Activated CD8-positive, alpha-beta memory T cell treated with anti-CD3 and anti-CD28 coated beads for 36 hours (primary cell): ENCODE measurements around the gene LIN28B. TPM values are rescaled to one million over a fixed set of nuclear protein-coding genes. Genes with fewer than 3 reads are reported as not detected.
"Not testable (repeated sequence)": the region's sequence is repeated elsewhere in the genome, so short reads cannot be mapped to it uniquely, and the experiment has no call there.

Experiments used
- CTCF ChIA-PET: fragments of 350-600 bp; sonication (Branson Sonifier 250); formaldehyde crosslinking; loops from one replicate; lab custom pipeline; 2021; ENCODE audit warnings: antibody characterized with exemption; lab: Charles Lee
- POLR2A ChIA-PET: fragments of 350-600 bp; sonication (Branson Sonifier 250); formaldehyde crosslinking; loops from one replicate; lab custom pipeline; 2021; ENCODE audit warnings: antibody characterized with exemption; lab: Charles Lee
- total RNA-seq, 2 experiments: library from RNA; stranded (reverse); gene quantifications; one replicate each; pipeline ENCODE4 v1.2.3, GENCODE V29; 2021

The LIN28B gene
- total RNA-seq, 2 experiments from 2014 or later = not detected

GRCh38 chr6:104955491-104955890 lies 1.4 kb upstream of the LIN28B start:
- ChIA-PET CTCF (no interaction called here), POLR2A (no interaction called here)

DNA sequence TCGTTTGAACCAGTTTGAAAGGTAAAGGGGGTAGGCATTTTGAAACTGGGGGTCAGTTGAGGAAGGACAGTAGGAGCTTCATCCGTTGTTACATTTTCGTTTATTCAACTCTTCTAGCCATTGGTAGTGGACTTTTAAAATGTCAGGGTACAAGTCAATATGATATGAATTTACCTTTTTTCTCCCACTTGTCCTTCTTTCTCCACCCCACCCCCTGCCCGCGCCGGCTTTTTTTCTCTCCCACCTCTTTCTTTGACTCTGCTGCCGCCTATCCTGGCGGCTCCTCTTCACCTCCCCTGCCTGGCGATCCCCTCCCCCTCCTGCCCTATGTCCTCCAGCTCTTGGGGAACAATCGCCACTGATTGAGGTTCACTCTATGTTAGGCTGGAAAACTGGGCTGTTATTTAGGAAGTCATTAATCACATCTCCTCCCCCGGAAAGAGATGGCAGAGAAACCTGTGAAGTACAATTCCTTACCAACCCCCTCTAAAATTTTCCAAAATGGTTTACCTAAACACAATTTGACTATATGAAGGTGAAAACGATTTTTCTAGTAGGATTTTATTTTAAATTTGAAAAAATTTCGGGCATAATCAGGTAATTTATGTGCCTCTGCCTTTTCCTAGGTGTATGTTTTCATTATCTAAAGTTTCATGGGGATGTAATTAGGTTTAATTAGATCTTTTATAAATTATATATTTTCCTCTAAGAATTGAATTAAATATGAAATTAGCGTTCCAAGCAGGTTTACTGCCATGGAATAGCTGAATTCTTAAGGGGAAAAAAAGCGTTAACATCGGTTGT lies 778 bp upstream of the LIN28B start:
- POLR2A ChIA-PET = no interaction called here
- CTCF ChIA-PET = no interaction called here

DNA sequence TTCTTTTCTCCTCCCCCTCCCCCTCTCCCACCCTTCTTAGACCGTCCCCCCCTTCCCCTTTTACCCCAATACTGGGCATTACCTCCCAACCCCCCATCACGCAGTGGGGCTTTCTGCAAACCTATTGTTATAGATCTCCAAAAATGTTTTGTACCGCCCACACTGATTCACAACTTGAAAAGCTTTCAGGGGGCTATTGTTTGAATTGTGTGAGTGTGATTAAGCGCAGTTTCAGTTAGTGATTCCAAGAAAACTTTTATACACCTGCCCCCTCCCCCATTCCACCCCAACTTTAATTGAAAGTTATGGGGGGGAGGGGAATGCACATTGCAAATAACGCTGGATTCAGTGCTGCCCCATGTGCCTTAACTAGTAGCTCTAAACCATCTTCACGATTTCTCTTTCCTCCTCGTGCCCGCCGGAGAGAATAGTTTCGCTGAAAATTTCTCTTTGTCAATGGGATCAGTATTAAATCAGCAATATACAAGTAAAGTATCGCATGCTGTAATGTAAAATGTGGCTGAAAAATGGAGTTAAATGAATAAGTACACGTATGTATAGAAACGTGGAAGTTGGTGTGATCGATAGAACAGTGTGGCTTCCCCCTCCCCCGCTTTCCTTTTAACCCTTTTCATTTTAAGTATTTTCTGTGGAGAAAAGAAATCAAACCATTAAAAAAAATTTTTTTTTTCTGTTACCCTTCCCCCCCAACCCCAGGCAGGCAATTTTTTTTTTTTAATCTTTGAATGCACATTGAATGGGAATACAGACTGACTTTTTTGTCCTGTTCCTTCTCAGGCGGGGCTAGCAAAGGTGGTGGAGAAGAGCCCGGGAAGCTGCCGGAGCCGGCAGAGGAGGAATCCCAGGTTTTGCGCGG lies 632 bp downstream of the LIN28B start:
- CTCF ChIA-PET = no interaction called here
- POLR2A ChIA-PET = no interaction called here

GRCh38 chr6:104958178-104959025 lies 1.5 kb downstream of the LIN28B start:
- ChIA-PET CTCF (no interaction called here), POLR2A (no interaction called here)

DNA sequence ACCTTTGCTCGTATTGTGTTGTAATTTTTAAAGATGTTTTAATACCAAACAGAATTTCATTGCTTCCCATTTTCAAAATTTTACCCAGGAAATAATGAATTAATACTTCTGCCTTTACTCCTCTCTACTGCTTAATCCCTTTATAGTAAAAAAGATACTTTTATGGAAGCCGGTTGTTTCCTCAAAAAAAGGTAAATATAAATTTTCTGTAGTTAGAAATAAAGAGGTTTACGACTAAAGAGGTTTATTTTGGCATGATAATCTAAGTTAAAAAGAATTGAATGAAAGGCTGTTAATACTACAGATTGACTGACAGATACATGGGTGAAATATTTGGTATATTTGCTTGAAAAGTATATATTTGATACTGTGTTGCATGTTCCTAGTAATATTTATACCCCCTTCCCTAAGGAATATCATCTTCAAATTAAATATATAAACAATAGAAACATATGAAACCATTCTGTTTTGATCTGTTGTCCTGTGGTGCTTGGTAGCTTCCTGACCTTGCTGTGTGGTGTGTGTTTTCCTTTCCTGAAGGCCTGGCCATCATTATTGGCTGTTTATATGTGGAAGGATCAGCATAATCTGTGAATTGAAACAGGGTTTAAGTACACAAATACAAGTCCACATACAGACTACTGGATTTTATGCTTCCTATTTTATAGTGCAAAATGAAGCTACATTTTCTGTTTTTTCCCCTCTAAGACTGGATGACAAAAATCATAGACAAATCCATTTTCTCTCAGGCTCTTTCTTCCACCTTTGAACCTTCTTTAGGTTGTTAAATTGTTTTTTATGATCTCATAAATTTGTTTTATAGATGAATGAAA lies 2.3 kb downstream of the LIN28B start:
- ChIA-PET POLR2A (no interaction called here), CTCF (no interaction called here)

GRCh38 chr6:104969108-104969507 lies 12.2 kb downstream of the LIN28B start:
- ChIA-PET CTCF (no interaction called here), POLR2A (no interaction called here)

GRCh38 chr6:104969785-104970581 lies 13.1 kb downstream of the LIN28B start:
- ChIA-PET POLR2A (no interaction called here), CTCF (no interaction called here)

- POLR2A ChIA-PET = no interaction called here
- CTCF ChIA-PET = no interaction called here
These were observed 16.5 kb downstream of the LIN28B start for GRCh38 chr6:104973404-104973803.

DNA sequence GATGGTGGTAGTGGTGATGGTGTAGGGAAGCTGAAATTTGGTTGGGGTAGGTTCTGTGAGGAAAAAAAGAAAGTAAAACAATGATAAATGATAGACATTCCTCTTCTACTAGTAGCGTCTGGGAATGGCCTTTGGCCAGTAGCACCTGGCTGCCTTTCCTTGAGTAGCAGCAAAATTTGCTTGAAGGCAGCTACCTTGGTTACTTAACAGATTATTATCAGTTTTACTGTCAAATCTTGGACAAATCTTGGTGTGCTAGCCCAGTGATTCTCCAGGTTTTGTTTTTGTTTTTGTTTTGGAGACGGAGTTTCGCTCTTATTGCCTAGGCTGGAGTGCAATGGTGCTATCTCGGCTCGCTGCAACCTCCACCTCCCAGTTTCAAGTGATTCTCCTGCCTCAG lies 26.4 kb downstream of the LIN28B start:
- POLR2A ChIA-PET = no interaction called here
- CTCF ChIA-PET = no interaction called here

GRCh38 chr6:104983776-104984175 lies 26.9 kb downstream of the LIN28B start:
- ChIA-PET CTCF (no interaction called here), POLR2A (no interaction called here)

DNA sequence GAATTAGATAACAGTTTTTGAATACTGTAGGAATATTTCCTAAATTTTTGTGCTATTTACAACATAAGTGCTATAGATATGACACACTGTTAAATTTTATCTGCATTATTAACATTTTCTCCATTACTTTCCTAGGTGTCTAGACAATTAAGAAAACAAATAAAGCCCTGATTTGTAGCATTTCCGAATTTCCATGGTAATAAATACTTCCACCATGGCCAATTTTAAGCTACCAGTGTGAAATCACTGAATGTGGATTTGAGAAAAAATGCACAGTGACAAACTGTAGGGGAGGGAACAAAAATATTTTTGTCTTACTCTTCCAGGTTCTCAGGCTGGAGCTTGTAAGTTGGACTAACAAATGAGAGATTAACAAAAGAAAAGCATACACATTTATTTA lies 27.9 kb downstream of the LIN28B start:
- ChIA-PET CTCF (no interaction called here), POLR2A (no interaction called here)

- CTCF ChIA-PET, POLR2A ChIA-PET: not testable (repeated sequence)
These were observed 29.0 kb downstream of the LIN28B start for GRCh38 chr6:104985875-104986274.

- CTCF ChIA-PET = no interaction called here
- POLR2A ChIA-PET = interaction anchor here (0.5 kb wide), 1 partner anchor 108 kb away, joined by 3 read pairs; no protein-coding TSS in a partner anchor
These were observed 29.7 kb downstream of the LIN28B start for GRCh38 chr6:104986625-104987024.

DNA sequence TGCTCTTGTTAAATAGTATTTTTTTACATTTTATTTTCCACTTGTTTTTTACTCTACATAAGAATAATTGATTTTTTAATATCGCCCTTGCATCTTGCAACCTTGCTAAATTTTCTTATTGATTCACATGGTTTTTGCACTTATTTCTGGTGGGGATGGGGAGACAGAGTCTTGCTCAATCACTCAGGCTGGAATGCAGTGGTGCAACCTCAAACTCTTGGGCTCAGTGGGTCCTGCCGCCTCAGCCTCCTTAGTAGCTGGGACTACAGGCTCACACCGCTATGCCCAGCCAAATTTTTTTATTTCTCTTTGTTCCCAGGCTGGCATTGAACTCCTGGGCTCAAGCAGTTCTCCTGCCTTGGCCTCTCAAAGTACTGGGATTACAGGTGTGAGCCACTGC lies 30.3 kb downstream of the LIN28B start:
- CTCF ChIA-PET = no interaction called here
- POLR2A ChIA-PET = interaction anchor here (0.5 kb wide), 1 partner anchor 108 kb away, joined by 3 read pairs; no protein-coding TSS in a partner anchor

DNA sequence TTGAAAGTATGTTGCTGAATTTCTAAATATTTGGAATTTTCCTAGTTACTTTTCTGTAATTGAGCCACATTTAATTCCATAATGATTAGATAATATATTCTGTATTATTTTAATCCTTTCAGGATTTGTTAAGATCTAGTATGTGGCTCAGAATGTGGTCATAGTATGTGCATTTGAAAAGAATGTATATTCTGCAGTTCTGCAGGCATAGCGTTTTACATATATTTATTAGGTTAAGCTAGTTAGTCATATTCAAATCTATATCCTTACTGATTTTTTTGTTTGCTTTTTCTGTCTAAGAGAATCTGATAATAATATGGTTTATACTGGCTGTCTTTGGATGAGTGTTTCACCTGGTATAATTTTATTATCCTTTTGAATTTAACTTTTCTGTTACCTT lies 33.2 kb downstream of the LIN28B start:
- CTCF ChIA-PET = no interaction called here
- POLR2A ChIA-PET = no interaction called here

GRCh38 chr6:104991062-104991461 lies 34.2 kb downstream of the LIN28B start:
- POLR2A ChIA-PET, CTCF ChIA-PET: not testable (repeated sequence)

DNA sequence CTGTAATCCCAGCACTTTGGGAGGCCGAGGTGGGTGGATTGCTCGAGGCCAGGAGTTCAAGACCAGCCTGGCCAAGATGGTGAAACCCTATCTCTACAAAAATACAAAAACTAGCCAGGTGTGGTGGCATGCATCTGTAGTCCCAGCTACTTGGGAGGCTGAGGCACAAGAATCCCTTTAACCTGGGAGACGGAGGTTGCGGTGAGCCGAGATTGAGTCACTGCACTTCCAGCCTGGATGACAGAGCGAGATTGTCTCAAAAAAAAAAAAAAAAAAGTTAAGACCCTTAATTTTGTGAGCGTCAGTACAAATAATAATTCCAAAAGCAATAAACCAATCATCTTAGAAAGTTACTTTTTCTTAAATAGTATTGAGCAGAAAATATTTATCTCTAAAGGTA lies 36.7 kb downstream of the LIN28B start:
- POLR2A ChIA-PET, CTCF ChIA-PET: not testable (repeated sequence)

DNA sequence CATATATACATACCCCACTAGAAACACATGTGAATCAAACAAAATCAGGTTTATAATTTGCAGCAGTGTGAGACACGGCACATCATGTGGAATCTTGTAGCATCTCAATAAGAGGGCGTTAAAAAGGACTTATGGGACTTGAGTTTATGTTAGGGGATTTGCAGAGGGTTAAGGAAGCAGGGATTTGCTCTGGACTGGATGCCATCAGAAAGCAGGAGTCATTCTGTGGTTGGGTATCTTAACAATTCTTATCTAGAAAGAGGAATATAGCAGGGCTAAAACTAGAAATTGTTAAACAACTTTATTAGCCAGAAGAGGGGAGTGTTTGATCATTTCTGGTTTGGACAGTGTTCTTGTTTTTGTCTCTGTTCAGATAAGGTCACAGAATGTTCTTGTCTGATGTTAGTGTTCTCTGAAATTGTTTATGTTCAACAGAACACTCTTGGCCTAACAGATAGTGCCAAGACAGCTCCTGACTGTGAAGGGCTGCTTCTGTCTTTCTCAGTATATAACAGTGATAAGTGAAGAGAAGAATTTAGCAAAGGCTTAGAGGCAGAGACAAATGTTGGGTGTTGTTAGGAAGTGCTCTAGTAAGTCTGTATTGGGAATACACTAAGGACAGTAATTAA lies 39.2 kb downstream of the LIN28B start:
- POLR2A ChIA-PET = no interaction called here
- CTCF ChIA-PET = no interaction called here
